Amniotic stem cell (primary cell): ENCODE data around the gene KCNQ5.
A peak's percentile ranks its signal among the peaks of the same experiment; 100 is the strongest.

Experiments used
- DNase-seq: peaks from one replicate; lab custom pipeline; 2025; lab: John Stamatoyannopoulos, UW

KCNQ5 gene

DNA sequence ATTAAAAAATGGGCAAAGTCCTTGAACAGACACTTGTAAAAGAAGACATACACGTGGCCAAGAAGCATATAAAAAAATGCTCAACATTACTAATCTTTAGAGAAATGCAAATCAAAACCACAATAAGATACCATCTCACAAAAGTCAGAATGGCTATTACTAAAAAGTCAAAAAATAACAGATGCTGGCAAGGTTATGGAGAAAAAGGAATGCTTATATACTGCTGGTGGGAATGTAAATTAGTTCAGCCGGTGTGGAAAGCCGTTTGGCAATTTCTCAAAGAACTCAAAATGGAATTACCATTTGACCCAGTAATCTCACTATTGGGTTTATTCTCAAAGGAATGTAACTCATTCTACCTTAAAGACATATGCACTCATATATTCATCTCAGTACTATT, 436.9 kb downstream of the KCNQ5 start:
- DNase-seq, result no peak

DNA sequence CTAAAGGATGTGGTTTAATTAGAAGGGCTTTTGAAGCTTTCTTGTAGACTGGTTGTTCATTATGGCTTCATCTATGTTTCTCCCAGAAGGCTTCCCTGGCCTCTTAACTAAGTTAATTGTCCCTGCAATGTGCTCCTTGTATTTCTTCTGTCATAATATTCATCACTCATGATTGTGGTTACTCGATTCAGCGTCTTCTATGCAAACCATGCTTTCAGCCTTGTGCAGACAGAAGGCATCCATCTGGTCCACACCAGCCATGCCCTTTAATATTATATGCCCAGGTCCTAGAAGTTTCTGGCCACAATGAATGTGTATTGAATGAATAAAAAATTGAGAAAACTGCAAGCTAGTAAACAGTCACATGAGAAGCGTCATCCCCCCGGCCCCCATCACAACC, 440.3 kb downstream of the KCNQ5 start:
- no peak for DNase-seq

DNA sequence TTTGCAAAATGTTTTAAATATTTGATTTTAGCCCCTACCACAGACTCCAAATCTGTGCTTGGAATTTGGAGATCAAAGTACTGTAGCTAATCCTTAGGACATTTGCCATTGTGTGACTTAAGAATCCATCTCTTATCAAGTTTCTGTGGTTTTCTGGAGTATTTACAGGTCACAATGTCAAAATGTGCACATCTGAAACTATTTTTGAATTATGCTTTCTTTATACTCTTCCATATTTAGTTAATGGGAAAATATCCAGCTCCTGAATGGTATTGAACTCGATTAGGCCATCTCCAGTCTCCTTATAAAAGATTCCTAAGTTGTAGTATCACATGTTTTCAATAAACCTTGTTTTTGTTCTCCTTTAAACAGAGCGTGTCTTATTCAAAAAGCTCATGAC, 441.0 kb downstream of the KCNQ5 start:
- no peak for DNase-seq

DNA sequence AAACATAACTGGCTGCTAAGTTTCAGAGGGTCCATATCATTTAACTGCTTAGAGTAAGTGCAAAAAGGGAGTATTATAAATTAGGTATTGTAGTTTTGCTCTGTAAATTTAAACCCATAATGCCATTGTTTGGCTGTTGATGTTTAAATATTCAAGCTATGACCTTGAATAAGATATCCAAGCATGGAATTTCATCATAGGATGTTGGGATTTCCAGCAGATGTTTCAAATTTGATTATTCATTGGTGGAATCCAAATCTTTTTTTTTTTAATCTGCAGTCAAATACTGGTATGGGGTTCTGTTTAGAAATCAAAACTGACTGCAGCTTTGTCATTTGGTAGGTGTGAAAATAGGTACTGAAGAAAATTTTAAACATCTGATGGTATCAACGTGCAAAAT, 442.4 kb downstream of the KCNQ5 start:
- no peak for DNase-seq

DNA sequence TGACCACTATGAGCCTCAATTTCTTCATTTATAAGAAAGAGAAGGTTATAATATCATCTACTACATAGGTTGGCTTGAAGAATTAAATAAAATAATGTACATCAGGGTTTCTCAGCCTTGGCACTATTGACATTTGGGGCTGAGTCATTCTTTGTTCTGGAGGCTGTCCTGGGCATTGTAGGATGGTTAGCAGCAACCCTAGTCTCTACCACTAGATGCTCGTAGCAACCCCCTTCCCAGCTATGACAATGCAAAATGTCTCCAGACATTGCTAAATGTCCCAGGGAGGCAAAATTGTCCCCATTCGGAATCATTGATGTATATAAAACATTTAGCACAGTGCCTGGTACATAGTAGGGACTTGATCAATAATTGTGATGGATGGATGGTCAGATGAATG, 451.4 kb downstream of the KCNQ5 start:
- DNase-seq, result no peak

DNA sequence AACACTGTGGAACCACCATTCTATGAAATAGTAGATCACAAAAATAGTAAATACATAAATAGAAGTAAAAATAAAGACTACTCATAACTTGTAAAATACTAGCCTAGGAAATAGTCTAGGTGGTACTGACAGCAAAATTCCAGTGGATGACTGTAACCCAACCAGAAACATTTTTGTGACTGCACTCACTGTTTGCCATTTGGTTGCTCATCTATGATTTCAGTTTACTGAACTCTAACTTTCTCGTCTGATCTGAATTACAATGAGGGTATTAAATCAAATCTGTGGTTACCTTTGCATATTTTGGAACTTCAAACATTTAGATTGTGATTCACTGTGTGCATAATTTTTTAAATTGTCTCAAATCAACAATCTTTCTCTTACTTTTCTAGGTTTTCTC, 452.3 kb downstream of the KCNQ5 start:
- no peak for DNase-seq

DNA sequence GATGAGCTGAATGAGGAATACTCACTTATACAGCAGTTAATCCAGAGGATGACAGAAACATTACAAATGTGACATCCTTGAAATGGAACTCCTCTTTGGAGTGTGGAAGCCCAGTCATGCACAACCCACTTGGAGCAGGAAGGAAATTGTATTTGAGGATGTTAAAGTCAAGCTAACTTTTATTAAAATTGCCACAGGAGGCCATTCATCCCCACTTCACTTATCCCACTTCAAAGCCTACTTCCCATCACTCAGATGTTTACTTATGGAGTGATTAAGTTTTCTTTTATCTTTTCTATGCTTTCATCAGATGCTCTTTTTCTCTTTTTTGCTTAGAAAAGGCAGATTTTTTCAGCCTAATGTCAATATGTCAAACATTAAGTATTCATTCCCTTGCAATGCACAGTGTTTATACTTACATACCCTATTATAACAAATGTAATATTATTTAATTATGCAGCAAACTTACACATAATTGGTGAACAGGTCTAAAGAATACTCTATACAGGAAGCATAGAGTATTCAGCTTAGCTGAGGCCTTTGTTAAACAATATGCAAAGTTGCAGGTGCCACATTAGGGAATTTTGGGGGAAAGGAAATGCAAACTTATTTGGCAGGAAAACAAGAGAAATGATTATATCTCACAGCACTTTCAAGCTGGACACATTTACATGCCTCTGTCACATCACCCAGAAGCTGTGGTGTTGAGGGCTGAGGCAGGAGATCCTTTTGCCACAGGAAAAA, 454.5 kb downstream of the KCNQ5 start:
- DNase-seq, result no peak

DNA sequence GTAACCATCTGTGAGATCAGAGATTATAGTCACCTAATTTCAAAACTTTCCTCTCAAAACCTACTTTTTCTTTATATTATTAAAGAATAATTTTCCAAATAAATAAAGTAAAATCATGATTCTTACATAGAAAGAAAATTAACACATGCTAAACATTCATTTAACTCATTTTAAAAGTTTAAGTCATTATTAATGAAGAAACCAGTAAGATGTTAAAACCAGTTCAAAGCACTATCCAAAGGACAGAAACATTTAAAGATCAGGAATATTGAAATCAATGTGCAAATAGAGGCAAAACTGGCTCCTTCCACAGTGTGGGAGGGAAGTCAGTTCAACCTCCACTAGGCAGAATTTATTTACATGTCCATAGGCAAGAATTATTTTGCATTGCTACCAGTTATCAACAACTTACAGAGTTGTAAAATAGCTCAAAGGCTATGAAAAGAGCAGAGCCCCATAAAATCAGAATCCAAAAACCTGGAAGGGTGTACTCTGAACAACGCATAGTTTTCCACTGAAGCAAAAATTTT, 456.5 kb downstream of the KCNQ5 start:
- no peak for DNase-seq

DNA sequence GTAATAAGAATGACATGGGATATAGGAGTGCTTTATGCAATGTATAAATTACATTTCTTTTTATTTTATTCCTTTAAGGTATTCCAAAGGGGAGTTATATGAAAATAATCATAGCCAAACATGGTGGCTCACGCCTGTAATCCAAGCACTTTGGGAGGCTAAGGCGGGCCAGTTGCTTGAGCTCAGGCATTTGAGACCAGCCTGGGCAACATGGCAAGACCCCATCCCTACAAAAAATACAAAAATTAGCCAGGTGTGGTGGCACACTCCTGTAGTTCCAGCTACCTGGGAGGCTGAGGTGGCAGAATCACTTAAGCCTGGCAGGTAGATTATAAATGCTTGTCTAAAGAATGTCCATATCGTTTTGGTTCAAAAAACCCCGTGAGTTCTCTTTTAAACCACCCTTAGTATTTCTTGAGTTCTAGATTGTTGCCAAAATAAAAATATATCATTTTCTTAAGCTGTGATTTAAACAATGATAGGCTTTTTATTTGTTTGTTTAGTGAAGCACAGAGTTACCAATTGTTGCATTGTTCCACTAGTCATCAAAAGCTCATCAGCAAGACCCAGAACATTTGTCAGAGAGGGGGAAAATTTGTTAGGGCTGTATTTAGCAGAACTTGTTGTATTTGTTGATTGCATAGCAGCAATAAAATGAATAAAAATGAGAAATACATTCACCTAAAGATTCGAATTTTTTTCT, 457.2 kb downstream of the KCNQ5 start:
- no peak for DNase-seq

DNA sequence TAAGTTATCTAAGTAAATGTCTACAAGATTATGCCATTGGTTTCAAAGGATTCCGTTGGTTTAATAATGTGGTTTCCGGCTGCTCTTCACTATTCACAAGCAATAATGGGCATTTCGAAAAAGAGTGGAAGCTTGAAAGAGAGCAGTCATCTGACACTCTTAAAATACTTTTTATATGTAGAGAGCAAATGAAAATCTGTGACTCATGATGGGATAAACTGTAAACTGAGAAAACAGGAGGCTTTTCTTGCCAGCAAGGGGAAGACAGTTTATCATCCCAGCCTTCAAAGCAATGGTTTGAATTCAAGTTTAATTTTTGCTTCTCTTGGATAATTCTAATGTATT, 457.7 kb downstream of the KCNQ5 start:
- no peak for DNase-seq

DNA sequence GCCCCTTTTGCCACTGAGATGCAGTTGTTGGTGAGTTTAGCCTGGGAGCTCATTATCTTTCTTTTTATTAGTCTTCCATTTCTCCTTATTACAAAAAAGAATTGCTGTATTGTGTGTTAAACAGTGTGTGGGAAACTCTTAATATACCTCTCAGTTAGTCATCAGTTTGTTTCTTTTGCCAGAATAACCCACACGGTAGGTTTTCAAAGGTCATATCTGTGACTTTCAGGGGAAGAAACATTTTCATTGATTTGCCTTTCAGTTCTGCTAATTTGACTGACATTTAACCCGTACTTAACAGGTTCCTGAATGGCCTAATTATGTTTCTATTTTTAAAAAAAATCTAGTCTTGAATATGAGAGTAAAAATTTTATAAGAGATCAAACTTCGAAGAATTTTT, 458.1 kb downstream of the KCNQ5 start:
- no peak for DNase-seq

DNA sequence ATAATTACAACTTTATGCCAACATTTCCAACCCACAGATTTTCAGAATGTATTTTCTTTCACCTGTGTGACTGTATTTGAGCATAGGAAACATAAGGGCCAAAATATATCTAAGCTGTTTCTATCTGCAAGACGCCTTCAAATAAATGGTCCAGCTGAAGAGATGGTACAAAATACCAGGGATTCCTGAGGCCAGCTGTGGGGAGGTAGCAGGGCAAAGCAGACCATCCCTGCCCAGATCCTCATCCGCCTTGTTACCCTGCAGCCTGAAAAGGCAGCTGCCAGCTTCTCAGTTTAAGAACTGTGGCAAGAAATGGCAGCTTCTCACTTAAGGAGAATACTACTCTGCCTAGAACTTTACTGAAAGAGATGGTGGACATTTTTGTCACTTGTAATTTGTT, 460.1 kb downstream of the KCNQ5 start:
- no peak for DNase-seq

DNA sequence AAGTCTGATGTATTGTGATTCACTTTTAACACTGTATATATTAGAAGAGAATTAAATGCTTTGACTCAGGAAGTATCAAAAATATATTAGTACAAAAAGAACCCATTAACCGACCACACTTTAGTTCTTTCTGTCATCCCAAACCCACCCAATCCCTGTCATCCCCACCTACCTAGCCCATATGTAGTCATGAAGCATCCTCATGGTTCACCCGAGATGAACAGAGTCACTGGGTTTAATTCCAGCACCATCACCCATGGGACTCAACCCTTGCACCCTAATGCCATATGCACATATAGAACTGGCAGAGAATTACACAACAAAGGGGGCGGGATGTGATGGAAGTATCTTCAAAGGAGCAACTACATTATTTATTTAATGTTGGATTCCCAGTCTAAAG, 462.0 kb downstream of the KCNQ5 start:
- no peak for DNase-seq

DNA sequence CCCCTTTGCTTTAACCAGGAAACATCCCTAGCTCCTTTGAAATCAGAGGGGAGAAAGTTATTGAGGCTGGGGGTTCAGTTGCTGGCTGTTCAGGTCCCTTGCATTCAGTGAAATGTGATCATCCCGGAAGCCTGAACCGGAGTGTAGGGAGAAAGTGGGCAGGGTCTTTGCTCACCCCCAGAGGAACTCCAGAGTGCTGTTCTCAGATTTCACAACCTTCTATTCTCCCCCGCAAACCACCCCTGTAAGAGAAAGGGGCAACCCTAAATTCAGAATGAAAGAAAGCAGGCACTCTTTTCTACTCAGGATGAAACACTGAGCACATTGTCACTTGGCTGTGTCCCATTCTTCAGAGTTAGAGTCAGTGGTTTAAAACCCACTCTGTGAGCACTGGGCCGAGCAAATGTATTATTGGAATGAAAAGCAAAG, 463.6 kb downstream of the KCNQ5 start:
- no peak for DNase-seq

DNA sequence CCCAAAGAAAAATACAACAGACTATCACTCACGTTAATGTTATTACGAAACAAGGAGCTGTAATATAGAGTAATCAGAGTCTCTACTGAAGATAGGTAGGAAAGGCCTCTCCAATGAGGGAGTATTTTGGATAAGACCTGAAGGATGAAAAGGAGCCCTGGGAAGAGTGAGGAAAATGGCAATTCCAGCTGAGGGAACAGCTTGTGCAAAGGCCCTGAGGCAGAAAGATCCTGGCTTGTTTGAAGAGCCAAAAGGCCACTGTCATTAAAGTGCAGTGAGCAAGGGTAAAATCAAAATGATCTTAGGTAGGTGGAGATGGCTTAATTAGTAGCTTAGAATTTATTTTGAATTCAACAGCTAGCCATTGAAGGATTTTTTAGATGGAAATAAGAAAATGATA, 464.9 kb downstream of the KCNQ5 start:
- DNase-seq, result no peak

DNA sequence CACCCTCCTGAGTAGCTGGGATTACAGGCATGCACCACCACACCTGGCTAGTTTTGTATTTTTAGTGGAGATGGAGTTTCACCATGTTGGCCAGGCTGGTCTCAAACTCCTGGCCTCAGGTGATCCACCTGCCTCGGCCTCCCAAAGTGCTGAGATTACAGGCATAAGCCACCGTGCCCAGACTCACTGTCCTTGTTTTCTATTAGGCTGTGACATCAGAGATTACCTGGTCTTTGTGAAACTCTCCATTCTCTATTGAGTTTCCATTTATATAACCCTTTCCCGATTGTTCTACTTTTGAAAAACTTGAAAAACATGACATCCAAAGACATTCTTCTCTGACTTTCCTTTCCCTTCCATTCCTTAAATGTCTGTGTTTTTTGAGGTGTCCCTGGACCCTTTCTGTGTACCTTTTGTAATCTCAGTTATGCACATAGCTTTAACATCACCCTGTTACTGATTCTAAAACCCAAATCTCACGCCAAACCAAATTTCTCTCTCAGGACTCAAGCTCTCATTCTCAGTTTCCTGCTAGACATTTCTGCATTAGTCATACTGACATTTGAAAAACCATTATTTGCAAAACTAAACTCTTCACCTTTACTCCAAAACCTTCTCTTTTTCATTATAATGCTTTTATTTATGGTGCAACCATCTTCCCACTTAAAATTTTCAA, 466.4 kb downstream of the KCNQ5 start:
- DNase-seq, result no peak

DNA sequence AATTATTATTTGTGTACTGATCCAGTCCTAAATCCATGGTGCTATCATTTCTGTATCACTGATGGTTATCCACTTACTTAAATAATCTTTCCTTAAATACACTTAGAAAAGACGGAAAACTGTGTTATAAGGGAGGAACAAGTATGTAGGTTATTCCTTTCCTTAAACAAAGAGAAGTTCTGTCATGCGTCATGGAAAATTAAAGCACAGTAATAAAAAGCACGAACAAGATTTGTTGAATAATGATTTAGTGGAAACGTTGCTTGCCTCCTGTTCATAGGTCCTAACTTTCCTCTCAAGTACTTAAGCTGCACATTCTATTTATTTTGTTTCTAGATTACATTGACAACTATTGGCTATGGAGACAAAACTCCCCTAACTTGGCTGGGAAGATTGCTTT, 483.1 kb downstream of the KCNQ5 start:
- no peak for DNase-seq

DNA sequence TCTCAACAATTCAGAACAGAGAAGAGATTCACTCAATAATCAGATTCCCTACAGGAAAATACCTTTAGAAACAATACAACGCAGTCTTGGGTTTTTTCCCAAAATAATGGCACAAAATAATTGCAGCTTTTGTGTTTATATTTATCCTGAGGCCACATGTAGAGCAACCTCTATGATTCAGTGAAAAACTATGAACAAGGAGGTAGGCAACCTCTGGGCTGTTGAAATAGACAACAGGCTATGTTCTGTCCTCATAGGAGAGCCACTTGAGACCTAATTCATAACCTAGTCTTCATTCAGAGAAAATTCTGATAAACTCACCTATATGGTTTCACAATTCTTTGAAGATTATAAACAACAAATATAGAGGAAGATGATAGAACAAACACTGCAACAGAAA, 485.2 kb downstream of the KCNQ5 start:
- no peak for DNase-seq

DNA sequence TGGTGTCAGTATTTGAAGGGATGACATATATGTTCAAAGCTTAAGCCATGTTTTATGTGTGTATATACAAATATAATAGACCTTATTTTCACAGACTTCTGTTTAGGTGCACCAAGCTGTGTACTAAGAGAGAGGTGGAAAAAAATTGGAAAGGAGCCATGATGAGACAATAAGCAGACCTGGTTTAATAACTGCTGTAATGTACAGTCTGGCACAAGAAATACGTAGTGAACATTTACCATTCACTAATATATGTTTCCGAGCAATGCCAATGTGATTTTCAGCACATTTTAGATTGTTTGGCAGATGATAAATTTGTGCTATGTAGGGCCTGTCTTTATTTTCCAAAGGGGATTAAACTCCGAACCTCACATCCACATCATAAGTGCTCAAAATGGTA, 487.1 kb downstream of the KCNQ5 start:
- DNase-seq, result no peak

DNA sequence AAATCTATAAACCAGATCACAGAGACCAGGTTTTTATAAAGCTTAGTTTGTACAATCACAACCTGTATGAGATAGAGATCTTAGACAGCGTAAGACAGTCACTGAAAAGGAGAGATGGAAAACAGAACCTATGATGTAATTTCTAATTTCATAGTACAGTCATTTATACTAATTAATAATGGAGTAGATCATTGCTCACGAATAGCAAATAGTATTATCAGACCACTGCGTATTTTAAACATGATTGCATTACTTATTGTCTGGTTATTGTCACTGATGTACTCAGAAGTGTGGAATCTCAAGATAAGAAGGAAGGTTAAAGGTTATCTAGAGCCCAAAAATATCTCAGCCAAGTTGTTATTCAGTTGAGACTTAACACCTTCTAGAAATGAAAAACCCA, 487.8 kb downstream of the KCNQ5 start:
- no peak for DNase-seq

DNA sequence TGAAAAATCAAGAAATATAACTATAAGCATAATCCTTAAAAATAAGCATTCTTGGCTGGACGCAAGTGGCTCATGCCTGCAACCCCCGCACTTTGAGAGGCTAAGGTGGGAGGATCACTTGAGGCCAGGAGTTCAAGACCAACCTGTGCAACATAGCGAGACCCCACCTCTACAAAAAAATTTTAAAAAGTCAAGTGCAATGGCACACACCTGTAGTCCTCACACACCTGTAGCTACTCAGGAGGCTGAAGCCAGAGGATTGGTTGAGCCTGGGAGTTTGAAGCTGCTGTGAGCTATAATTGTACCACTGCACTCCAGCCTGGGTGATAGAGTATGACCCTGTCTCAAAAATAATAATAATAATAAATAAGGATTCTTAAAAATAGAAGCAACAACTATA, 494.5 kb downstream of the KCNQ5 start:
- DNase-seq, result no peak

DNA sequence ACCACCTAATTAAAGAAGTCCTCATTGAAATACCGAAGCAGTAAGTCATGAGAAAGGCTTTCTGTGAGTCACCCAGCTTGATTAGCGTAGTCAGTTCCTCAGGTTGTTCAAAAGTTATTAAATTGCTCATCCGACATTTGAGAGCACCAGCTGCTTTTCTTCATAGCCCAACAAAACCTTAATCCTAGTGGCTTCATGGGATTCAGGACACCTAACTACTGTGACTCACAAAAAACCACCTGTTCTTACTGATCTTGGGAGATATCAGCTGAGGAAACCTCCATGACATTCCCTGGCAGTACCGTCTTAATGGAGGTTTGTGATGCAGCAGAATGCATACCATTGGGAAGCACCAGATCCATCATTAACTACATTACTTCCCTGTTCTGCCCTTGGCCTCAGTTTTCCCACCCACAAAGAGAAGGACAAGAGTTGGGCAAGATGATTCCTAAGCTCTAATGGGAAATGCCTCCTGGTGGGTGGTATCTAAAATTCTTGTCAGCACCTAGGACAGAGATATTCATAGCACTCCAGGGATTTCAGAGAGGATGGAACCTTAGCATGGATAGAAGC, 499.6 kb downstream of the KCNQ5 start:
- DNase-seq, result peak; percentile 4
